Heart left ventricle (tissue), 13 donors: ENCODE data around the gene GATAD2A.

Experiments
- POLR2A ChIP-seq, 2 donors: fragments of 450-650 bp; IDR thresholded peaks; one replicate each; pipeline ENCODE4 v1.6.1; 2017; ENCODE audit warnings: antibody characterized with exemption in 2 of 2, mild to moderate bottlenecking in 2 of 2, moderate library complexity in 2 of 2
- TF ChIP-seq, protein P1 (sequence below), 12 donors: fragments of 200-600 bp; sonication (generic) in 4 of 12; IDR thresholded peaks; one replicate each; pipeline versions ENCODE4 v1.5.0 to v1.8.0; 2018 to 2022; ENCODE audit warnings: antibody characterized with exemption in 12 of 12, mild to moderate bottlenecking in 5 of 12
- donor health status: ischemic (EF 13 %, LVEDD 7.1; RV severe dilation, severe dysfunction).
- donor health status: DM: no; HTN: yes; CAD: no.
- donor health status: DM: no; HTN: no; CAD: no.
- donor health status: ischemic (EF 25% LVEDD 6.9; RV normal size, moderate dysfunction).
- donor health status: ischemic (EF 25% LVEDD 5.7; RV mildly dilated, moderate dysfunction).
- donor health status: ischemic (EF 35%, LVEDD 5.7; RV mildly dilated, moderate dysfunction).
- donor health status: nonischemic (EF 11% LVEDD 7.7; RV severe dilation, severe dysfunction).
- donor health status: DM: yes; HTN: yes; CAD: no.
- donor health status: PGD.
- donor health status: ischemic (EF 29% LVEDD 5.4; RV normal size, mild dysfunction).
- donor health status: nonischemic (EF 23%, LVEDD 6.1; RV moderate dilation, normal function).

- TF ChIP-seq, protein P1, sequence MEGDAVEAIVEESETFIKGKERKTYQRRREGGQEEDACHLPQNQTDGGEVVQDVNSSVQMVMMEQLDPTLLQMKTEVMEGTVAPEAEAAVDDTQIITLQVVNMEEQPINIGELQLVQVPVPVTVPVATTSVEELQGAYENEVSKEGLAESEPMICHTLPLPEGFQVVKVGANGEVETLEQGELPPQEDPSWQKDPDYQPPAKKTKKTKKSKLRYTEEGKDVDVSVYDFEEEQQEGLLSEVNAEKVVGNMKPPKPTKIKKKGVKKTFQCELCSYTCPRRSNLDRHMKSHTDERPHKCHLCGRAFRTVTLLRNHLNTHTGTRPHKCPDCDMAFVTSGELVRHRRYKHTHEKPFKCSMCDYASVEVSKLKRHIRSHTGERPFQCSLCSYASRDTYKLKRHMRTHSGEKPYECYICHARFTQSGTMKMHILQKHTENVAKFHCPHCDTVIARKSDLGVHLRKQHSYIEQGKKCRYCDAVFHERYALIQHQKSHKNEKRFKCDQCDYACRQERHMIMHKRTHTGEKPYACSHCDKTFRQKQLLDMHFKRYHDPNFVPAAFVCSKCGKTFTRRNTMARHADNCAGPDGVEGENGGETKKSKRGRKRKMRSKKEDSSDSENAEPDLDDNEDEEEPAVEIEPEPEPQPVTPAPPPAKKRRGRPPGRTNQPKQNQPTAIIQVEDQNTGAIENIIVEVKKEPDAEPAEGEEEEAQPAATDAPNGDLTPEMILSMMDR (IDR thresholded peaks at IDR 0.05): no peak
- no peak for TF ChIP-seq POLR2A (IDR thresholded peaks at IDR 0.05)
These were observed 124.9 kb downstream of the GATAD2A start for GRCh38 chr19:19530423-19530804.
